GM06990 (cell line): ENCODE measurements around the gene RRP15.

Source experiments
- DNase-seq: peaks from one replicate; pipeline ENCODE4 v3.0.0-alpha.2; 2011; ENCODE audit not compliant: insufficient read length; ENCODE audit errors: extremely low read depth
- H3K27me3 ChIP-seq: replicated peaks from 2 replicates; pipeline ENCODE4 v1.6.0; 2011; ENCODE audit warnings: low read length; ENCODE audit not compliant: control insufficient read depth, insufficient read depth
- H3K36me3 ChIP-seq: 2 replicates; pipeline ENCODE4 v1.5.1; 2011; ENCODE audit warnings: low read length; ENCODE audit not compliant: control insufficient read depth, insufficient read depth
- H3K4me3 ChIP-seq: replicated peaks from 2 replicates; pipeline ENCODE4 v1.5.1; 2011; ENCODE audit warnings: low read depth, mild to moderate bottlenecking, control low read depth, low read length
- CTCF ChIP-seq: IDR thresholded peaks from 2 replicates; pipeline ENCODE4 v1.5.1; 2011; ENCODE audit warnings: low read length, control low read depth, mild to moderate bottlenecking, inconsistent platforms; ENCODE audit not compliant: insufficient read depth, poor library complexity, severe bottlenecking

RRP15 gene

GRCh38 chr1:218304281-218305039 is 19.4 kb downstream of the RRP15 start:
- no peak for TF ChIP-seq CTCF
- Histone ChIP-seq H3K4me3 (no peak overlapping the region), H3K36me3 (no peaks in the 10 kb centered on the region; the same call in 1 of the 2 replicates), H3K27me3 (no peaks in the 10 kb centered on the region)
- DNase-seq, result no peak

GRCh38 chr1:218305472-218306064 is 20.5 kb downstream of the RRP15 start:
- no peaks in the 10 kb centered on the region for H3K27me3 ChIP-seq
- no peak for TF ChIP-seq CTCF
- H3K4me3 ChIP-seq, result no peak overlapping the region
- DNase-seq, result no peak
- no peaks in the 10 kb centered on the region; the same call in 1 of the 2 replicates for H3K36me3 ChIP-seq

- Histone ChIP-seq H3K27me3 (no peaks in the 10 kb centered on the region), H3K36me3 (no peaks in the 10 kb centered on the region; the same call in 1 of the 2 replicates), H3K4me3 (no peak overlapping the region)
- TF ChIP-seq CTCF, result no peak
- DNase-seq, result no peak
These were observed 27.4 kb downstream of the RRP15 start for GRCh38 chr1:218312509-218312908.

- no peak for DNase-seq
- H3K4me3 ChIP-seq, result no peak overlapping the region
- no peaks in the 10 kb centered on the region for H3K27me3 ChIP-seq
- TF ChIP-seq CTCF, result no peak
- H3K36me3 ChIP-seq, result no peaks in the 10 kb centered on the region
These were observed 29.2 kb downstream of the RRP15 start for GRCh38 chr1:218314316-218314715.

GRCh38 chr1:218315638-218316037 is 30.5 kb downstream of the RRP15 start:
- no peak overlapping the region for H3K4me3 ChIP-seq
- H3K36me3 ChIP-seq, result no peaks in the 10 kb centered on the region
- H3K27me3 ChIP-seq, result no peaks in the 10 kb centered on the region
- no peak for DNase-seq
- TF ChIP-seq CTCF, result no peak
